A549 (cell line): ENCODE results near the gene IRF4. TPM values are rescaled to one million over a fixed set of nuclear protein-coding genes. Genes with fewer than 3 reads are reported as not detected.

Source experiments
- ATAC-seq, 2 experiments: fragments of 200-7000 bp in 1 of 2; fragments of >200 bp in 1 of 2; cut with Nextera tagmentation in 1 of 2; cut with Tn5 transposase in 1 of 2; 3 replicates each; pipeline versions ENCODE4 v1.8.0 to v1.9.1; 2018 to 2020; ENCODE audit warnings: mild to moderate bottlenecking in 1 of 2, moderate library complexity in 1 of 2
- CTCF ChIA-PET: fragments of 300-600 bp; sonication (Branson Sonifier 250); formaldehyde crosslinking; extraction: SDS; loops from one replicate; lab custom pipeline; 2021; ENCODE audit warnings: antibody characterized with exemption, inconsistent platforms; lab: Yijun Ruan, JAX
- POLR2A ChIA-PET: fragments of 350-600 bp; formaldehyde crosslinking; extraction: SDS; loops from one replicate; lab custom pipeline; 2021; ENCODE audit warnings: antibody characterized with exemption, inconsistent platforms; lab: Yijun Ruan, JAX
- DNase-seq, 2 experiments: peaks; one replicate each; pipeline versions ENCODE4 v3.0.0 to v3.0.0-alpha.2; 2011 to 2016; ENCODE audit warnings: low read depth in 1 of 2, low spot score in 1 of 2
- FAIRE-seq: peaks from 2 replicates; lab custom pipeline; 2011; peaks lifted over from hg19 to GRCh38; lab: Jason Lieb, UNC
- H3K27ac ChIP-seq, 2 experiments: fragments of >200 bp; sonication (Bioruptor Twin); formaldehyde crosslinking; 3 replicates each; pipeline ENCODE4 v1.5.1; 2016 to 2017
- H3K4me1 ChIP-seq: fragments of >200 bp; sonication (Bioruptor Twin); formaldehyde crosslinking; 3 replicates; pipeline ENCODE4 v1.6.1; 2016
- H3K4me2 ChIP-seq: fragments of >200 bp; sonication (Bioruptor Twin); formaldehyde crosslinking; 3 replicates; pipeline ENCODE4 v1.6.1; 2016
- H3K4me3 ChIP-seq: fragments of >200 bp; sonication (Bioruptor Twin); formaldehyde crosslinking; 3 replicates; pipeline ENCODE4 v1.5.1; 2016
- H3K9me3 ChIP-seq: fragments of >200 bp; sonication (Bioruptor Twin); formaldehyde crosslinking; 3 replicates; pipeline ENCODE4 v1.6.1; 2016
- BCL3 ChIP-seq: fragments of >200 bp; sonication (Bioruptor Twin); formaldehyde crosslinking; IDR thresholded peaks from 3 replicates; pipeline ENCODE4 v1.6.1; 2016
- CBX8 ChIP-seq: fragments of 200-600 bp; sonication (generic); IDR thresholded peaks from 2 replicates; pipeline ENCODE4 v1.6.1; 2016
- CEBPB ChIP-seq, 2 experiments: fragments of >200 bp in 1 of 2; sonication (Bioruptor Twin) in 1 of 2; formaldehyde crosslinking in 1 of 2; IDR thresholded peaks; 2 replicates each; pipeline ENCODE4 v1.6.1; 2012 to 2016
- CTCF ChIP-seq: fragments of >200 bp; sonication (Bioruptor Twin); formaldehyde crosslinking; IDR thresholded peaks from 3 replicates; pipeline ENCODE4 v1.5.1; 2016
- EHMT2 ChIP-seq: fragments of 200-600 bp; sonication (generic); IDR thresholded peaks from 2 replicates; pipeline ENCODE4 v1.6.1; 2016; ENCODE audit warnings: antibody characterized with exemption, low read depth, mild to moderate bottlenecking, moderate library complexity
- ELK1 ChIP-seq: fragments of 150-350 bp; IDR thresholded peaks from 2 replicates; pipeline ENCODE4 v1.6.1; 2014; ENCODE audit warnings: low read depth, mild to moderate bottlenecking, low read length
- FOXS1 ChIP-seq: fragments of 250-450 bp; sonication (Bioruptor Pico); IDR thresholded peaks from 2 replicates; pipeline ENCODE4 v1.5.0; 2020; ENCODE audit warnings: mild to moderate bottlenecking, moderate library complexity
- HDAC2 ChIP-seq: fragments of 200-600 bp; sonication (generic); IDR thresholded peaks from 2 replicates; pipeline ENCODE4 v1.6.1; 2016
- HOXB13 ChIP-seq: fragments of 250-450 bp; sonication (Bioruptor Pico); IDR thresholded peaks from 2 replicates; pipeline ENCODE4 v1.5.0; 2020; ENCODE audit warnings: low read depth, mild to moderate bottlenecking, moderate library complexity
- KDM1A ChIP-seq: fragments of 200-600 bp; sonication (generic); IDR thresholded peaks from 2 replicates; pipeline ENCODE4 v1.6.1; 2016; ENCODE audit warnings: low read depth, mild to moderate bottlenecking
- KDM5A ChIP-seq: fragments of 200-600 bp; sonication (generic); IDR thresholded peaks from 2 replicates; pipeline ENCODE4 v1.6.1; 2016; ENCODE audit warnings: antibody characterized with exemption, mild to moderate bottlenecking
- MAFK ChIP-seq: fragments of 450-650 bp; IDR thresholded peaks from 2 replicates; pipeline ENCODE4 v1.6.1; 2014; ENCODE audit not compliant: partially characterized antibody
- MAZ ChIP-seq: fragments of 150-350 bp; IDR thresholded peaks from 2 replicates; pipeline ENCODE4 v1.6.1; 2014; ENCODE audit warnings: antibody characterized with exemption, low read depth, low read length, borderline replicate concordance
- NFE2L2 ChIP-seq: fragments of 150-350 bp; conservative IDR thresholded peaks from 2 replicates; pipeline ENCODE4 v1.6.1; 2014; ENCODE audit warnings: low read length
- NPAS2 ChIP-seq: fragments of 250-450 bp; sonication (Bioruptor Pico); IDR thresholded peaks from 2 replicates; pipeline ENCODE4 v1.8.0; 2022; ENCODE audit warnings: mild to moderate bottlenecking, moderate library complexity, borderline replicate concordance
- NR3C1 ChIP-seq: fragments of >200 bp; sonication (Bioruptor Twin); formaldehyde crosslinking; IDR thresholded peaks from 3 replicates; pipeline ENCODE4 v1.6.1; 2017
- PBX3 ChIP-seq: IDR thresholded peaks from 2 replicates; pipeline ENCODE4 v1.6.1; 2012
- PHF8 ChIP-seq: fragments of 200-600 bp; sonication (generic); IDR thresholded peaks from 2 replicates; pipeline ENCODE4 v1.6.1; 2016; ENCODE audit warnings: low read depth, mild to moderate bottlenecking, antibody characterized with exemption, moderate library complexity, borderline replicate concordance
- POLR2AphosphoS2 ChIP-seq: conservative IDR thresholded peaks from 2 replicates; pipeline ENCODE4 v1.6.1; 2012; ENCODE audit warnings: low read length, improper control_type of control experiment, inconsistent platforms
- RARB ChIP-seq: fragments of 250-450 bp; sonication (Bioruptor Pico); IDR thresholded peaks from 2 replicates; pipeline ENCODE4 v1.8.0; 2021; ENCODE audit warnings: mild to moderate bottlenecking, moderate library complexity
- RFX5 ChIP-seq: fragments of 450-650 bp; IDR thresholded peaks from 2 replicates; pipeline ENCODE4 v1.7.1; 2014; ENCODE audit warnings: antibody characterized with exemption, mild to moderate bottlenecking, moderate library complexity
- RNF2 ChIP-seq: fragments of 200-600 bp; sonication (generic); IDR thresholded peaks from 2 replicates; pipeline ENCODE4 v1.6.1; 2016; ENCODE audit warnings: low read depth, mild to moderate bottlenecking, antibody characterized with exemption, moderate library complexity, borderline replicate concordance
- SMC3 ChIP-seq: fragments of >200 bp; sonication (Bioruptor Twin); formaldehyde crosslinking; IDR thresholded peaks from 3 replicates; pipeline ENCODE4 v1.6.1; 2018; ENCODE audit warnings: inconsistent platforms
- TP53 ChIP-seq: fragments of 250-450 bp; sonication (Bioruptor Pico); IDR thresholded peaks from 2 replicates; pipeline ENCODE4 v1.5.0; 2021; ENCODE audit warnings: mild to moderate bottlenecking, moderate library complexity
- ZC3H11A ChIP-seq: fragments of 450-650 bp; IDR thresholded peaks from 2 replicates; pipeline ENCODE4 v1.6.1; 2014; ENCODE audit warnings: antibody characterized with exemption, mild to moderate bottlenecking
- ZSCAN20 ChIP-seq: fragments of 250-450 bp; sonication (Bioruptor Pico); IDR thresholded peaks from 2 replicates; pipeline ENCODE4 v1.8.0; 2022; ENCODE audit warnings: mild to moderate bottlenecking, moderate library complexity
- WGBS: methylation state at CpG from one replicate; pipeline ENCODE4 v1.1.6; 2017; ENCODE audit errors: missing lambda C conversion rate; 5-methylcytosine and 5-hydroxymethylcytosine counted together
- polyA minus RNA-seq: library from RNA; depleted of rRNA, polyadenylated mRNA; stranded (reverse); fragments of >200 nt; gene quantifications from 2 replicates; pipeline ENCODE4 v1.2.3, GENCODE V29; 2011; rRNA and poly(A)+ RNA removed
- polyA plus RNA-seq, 4 experiments: library from polyadenylated mRNA; depleted of rRNA in 3 of 4; stranded (reverse); fragments of >200 nt; fragmentation: RNase III in 1 of 4; extraction: RNeasy Plus Mini Kit Qiagen cat#74134 plus additional on column Dnase treatment in 1 of 4; gene quantifications; 2 replicates in 3 of 4; 3 replicates in 1 of 4; pipeline ENCODE4 v1.2.3, GENCODE V29; 2011 to 2017

IRF4 gene
- polyA plus RNA-seq (2011; rRNA removed), result 0.03 and 0.07 TPM in 2 replicates
- 0.01 TPM in 1 of 2 replicates, not detected in the other for polyA plus RNA-seq (2012; cell fraction: cytosol; rRNA removed)
- polyA plus RNA-seq (2012; cell fraction: nucleus; rRNA removed), result 0.02 TPM in 2 replicates
- 0.03 TPM in 2 of 3 replicates, not detected in the other for polyA plus RNA-seq (2017; fragmentation: RNase III; extraction: RNeasy Plus Mini Kit Qiagen cat#74134 plus additional on column Dnase treatment)
- 0.05 and 0.21 TPM in 2 replicates for polyA minus RNA-seq

GRCh38 chr6:391559-392440, at the start of gene IRF4:
TSS of gene IRF4 (plus strand) at chr6:391752. CDS start at chr6:393153, 1,401 bp downstream.
- Histone ChIP-seq H3K27ac (peak within 1 kb of the TSS in 1 of 2 experiments; percentile 41; a peak in 1 of 6 replicates), H3K4me1 (no peaks in the 10 kb centered on the region), H3K9me3 (no peaks in the 10 kb centered on the region), H3K4me3 (peak within 1 kb of the TSS; percentile 43), H3K4me2 (peak within 1 kb of the TSS; percentile 82)
- WGBS, result 55% methylated on average over 21 of the region's 82 CpGs
- no peak for FAIRE-seq
- TF ChIP-seq ZSCAN20, result no peak
- no peak for TF ChIP-seq MAZ
- TF ChIP-seq ZC3H11A, result no peak
- TF ChIP-seq PBX3, result no peak
- no peak for TF ChIP-seq HDAC2
- no peak for TF ChIP-seq NR3C1
- POLR2A ChIA-PET, result no interaction called here
- CTCF ChIA-PET, result interaction anchor here (1.3 kb wide), 1 partner anchor 16 kb away, joined by 3 read pairs; no protein-coding TSS in a partner anchor
- peak; percentile 28 to 37; a peak in 3 of 6 replicates for ATAC-seq
- no peak for DNase-seq

- ATAC-seq, result no peak
- peaks cover 9% of the 10 kb centered on the region; the same call in 1 of the 3 replicates for H3K4me1 ChIP-seq
- POLR2A ChIA-PET, result no interaction called here
- no peaks in the 10 kb centered on the region for H3K9me3 ChIP-seq
- H3K4me2 ChIP-seq, result no peak overlapping the region
- TF ChIP-seq SMC3 (no peak), CBX8 (no peak), HOXB13 (CRISPR knock-in tag) (no peak), PHF8 (no peak), RFX5 (no peak), NFE2L2 (no peak), FOXS1 (no peak), TP53 (CRISPR knock-in tag) (no peak), KDM5A (no peak), CEBPB (IDR thresholded peaks at IDR 0.05) (no peak), RNF2 (no peak), BCL3 (no peak)
- CTCF ChIA-PET, result no interaction called here
- DNase-seq, result no peak
- FAIRE-seq, result no peak
- H3K27ac ChIP-seq, result no peak overlapping the region
- 88% methylated on average over 12 of the region's 16 CpGs for WGBS
- H3K4me3 ChIP-seq, result no peak overlapping the region
These were observed 49.4 kb upstream of the IRF4 start for GRCh38 chr6:341914-342831.

GRCh38 chr6:342832-343179, 48.7 kb upstream of the IRF4 start:
- FAIRE-seq (no peak), ATAC-seq (no peak), DNase-seq (no peak)
- CTCF ChIA-PET, result no interaction called here
- no peak overlapping the region for H3K4me2 ChIP-seq
- H3K4me3 ChIP-seq, result no peak overlapping the region
- WGBS, result 89% methylated on average over 6 of the region's 8 CpGs
- H3K27ac ChIP-seq, result no peak overlapping the region
- POLR2A ChIA-PET, result no interaction called here
- H3K4me1 ChIP-seq, result peaks cover 9% of the 10 kb centered on the region; the same call in 1 of the 3 replicates
- H3K9me3 ChIP-seq, result no peaks in the 10 kb centered on the region
- TF ChIP-seq MAFK (no peak), PHF8 (no peak), POLR2AphosphoS2 (no peak), MAZ (no peak), KDM1A (no peak), EHMT2 (no peak), CTCF (no peak), KDM5A (no peak), NR3C1 (no peak), RARB (CRISPR knock-in tag) (no peak), NPAS2 (CRISPR knock-in tag) (no peak), ELK1 (no peak)
